Stimulated activated CD4-positive, alpha-beta T cell treated with anti-CD3 and anti-CD28 coated beads, Interleukin-15, amount 100 ng/mL, for 1 hour (primary cell): ENCODE measurements around the gene NTN1.

Experiments
- DNase-seq, 2 donors: peaks; one replicate each; pipeline ENCODE4 v3.0.0-alpha.2; 2020; ENCODE audit warnings: low read depth in 1 of 2, low spot score in 1 of 2

Gene NTN1

DNA sequence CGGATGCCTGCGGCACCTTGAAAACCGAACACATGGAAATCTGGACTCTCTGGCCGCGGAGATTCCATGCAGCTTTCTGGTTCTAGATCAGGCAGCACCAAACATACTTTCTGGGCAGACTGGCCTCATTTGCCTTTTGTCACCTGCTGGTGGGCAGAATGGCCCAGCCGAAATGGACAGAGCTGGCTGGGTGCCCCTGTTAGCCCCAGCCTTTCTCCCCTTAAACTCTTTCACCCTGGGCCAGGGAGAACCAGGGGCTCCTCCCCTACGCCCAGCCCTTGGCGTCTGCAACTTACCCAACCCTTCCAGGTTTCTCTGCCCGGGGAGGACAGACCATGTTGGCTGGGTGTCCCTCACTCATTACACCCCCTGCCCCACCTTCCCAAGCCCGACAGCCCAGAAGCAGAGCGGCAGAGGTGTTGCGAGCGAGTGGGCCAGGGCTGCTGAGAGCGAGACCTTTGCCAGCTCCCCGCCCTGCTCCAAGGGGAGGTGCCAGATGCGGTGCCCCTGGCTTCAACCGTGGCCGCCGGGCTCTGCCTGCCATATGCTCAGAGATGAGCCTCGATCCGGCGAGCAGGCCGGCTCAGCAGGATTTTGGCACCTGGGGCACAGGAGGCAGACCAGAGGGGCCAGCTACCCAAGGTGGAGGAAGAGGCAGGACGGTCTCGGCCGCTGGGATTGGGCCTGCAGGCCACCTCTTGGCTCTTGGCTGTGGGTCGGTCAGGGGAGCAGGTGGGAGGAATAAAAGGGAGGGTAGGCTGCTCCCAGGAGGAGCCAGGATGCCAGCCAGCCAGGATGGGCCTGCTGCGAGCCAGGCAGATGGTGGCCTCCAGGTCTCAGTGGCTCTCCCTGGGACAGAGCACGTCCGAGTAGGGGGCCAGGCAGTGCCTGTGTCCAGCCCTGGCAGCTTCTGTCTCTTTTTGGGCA, 191.3 kb downstream of the NTN1 start:
- DNase-seq: no peak

DNA sequence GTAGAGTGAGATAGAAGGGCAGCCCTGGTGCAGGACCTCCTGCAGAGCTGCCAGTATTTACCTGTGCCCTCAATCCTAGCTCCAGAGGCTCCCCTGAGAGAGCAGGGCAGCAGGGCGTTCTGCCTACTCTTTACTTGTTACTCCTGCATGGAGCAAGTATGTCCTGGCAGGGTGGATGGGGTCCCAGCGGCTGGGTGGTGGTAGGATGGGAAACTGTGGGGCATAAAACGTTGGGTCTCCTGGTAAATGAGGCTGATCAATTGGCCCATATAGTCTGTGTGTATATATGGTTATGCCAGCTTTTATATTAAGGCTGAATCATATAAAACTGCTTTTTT, 192.0 kb downstream of the NTN1 start:
- no peak for DNase-seq

DNA sequence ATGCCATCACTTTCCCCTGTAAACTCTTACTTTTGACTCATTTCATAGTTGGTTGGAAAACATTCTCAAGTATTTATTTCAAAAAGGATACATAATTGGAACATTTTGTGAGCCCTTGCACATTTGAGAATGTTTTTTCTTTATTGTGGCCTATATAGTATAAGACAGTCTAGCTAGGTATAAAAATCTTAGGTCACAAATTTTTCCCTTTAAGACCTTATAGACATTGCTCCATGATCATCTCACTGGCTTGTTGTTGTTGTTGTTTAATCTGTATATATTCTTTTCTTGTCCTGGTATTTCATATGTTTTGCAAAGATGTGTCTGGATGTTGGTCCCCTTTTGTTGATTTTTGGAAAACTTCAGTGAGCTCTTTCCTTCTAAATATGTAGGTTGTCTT, 194.2 kb downstream of the NTN1 start:
- no peak for DNase-seq

DNA sequence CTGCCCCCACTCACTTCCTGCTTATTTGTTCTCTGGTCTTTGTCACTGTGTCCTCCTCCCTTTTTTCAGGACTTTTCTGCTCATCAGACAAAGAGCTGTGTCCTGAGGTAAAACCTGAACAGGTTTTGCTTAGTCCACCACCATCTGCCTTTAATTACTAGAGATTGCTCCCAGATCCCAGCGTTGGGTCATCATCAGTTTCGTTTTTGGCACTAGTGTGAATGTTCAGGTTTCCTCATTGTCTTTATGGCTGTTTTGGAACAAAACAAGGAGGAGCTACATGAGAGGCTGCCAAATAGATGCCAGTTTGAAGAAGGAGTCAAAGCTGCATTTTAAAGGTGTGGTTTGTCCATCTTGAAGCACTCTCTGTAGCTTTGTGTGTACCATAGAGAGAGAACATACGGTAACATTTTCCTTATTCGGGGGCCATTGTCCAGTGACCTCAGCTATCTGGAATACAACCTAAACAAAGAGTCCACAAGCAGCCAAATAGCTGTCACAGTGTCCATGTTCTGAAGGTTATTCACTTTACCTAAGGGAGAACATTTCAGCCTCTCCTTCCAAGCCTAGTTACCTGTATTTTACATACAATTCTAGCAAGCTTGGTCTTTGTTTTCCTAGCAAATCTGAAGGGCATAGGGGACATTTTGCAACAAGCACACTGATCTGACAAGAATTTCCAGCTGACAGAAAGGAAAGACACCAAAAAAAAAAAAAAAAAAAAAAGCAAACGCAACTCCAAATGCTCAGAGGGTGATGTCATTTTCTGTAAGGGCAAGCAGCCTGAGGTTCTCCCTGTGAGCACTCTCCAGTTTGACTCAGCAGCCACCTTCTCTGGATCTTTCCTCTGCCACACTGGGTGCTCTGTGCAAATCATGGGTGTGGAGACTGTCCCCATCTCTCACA, 196.1 kb downstream of the NTN1 start:
- DNase-seq: no peak

DNA sequence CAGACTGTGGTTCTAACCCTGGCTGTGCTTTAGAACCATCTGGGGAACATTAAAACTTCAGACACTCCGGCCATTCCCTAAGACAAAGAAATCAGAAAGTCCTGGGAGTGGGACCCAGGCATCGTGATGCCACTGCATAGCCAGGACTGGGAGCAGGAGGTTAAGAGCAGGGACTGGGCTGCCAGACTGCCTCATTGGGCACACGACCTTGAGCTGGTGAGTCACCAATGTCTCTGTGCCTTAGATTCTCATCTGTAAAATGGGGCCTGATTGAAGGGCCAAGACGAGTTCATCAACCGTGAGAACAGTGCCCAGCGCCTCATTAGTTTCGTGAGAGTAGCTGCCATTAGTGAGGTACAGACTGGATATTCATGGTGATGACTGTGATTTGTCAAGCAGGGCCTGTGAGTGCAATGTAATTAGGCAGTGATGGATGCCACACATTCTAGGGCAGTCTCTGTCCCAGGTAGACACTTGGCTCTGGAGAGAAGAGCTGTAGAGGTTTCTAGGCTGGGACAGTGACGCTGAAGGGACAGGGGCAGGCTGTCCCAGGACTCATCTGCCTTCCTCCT, 196.8 kb downstream of the NTN1 start:
- no peak for DNase-seq

DNA sequence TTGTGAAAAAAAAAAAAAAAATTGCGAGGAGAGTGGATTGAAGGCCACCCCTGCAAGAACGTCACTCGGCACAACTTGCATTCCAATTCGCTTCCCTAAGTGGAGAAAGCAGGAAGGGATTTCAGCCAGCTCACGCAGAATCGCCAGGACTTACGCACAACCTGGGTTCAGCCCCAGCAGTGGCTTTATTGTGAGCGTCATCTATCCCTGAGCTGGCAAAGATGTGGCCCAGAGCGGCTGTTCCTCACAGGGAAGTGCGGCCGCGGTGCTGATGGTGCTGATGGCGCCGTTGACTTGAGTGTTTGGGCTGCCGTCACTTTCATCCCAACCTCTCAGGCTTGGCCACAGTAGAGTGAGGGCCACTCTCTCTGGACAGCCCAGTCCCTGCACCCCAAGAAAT, 197.6 kb downstream of the NTN1 start:
- no peak for DNase-seq

DNA sequence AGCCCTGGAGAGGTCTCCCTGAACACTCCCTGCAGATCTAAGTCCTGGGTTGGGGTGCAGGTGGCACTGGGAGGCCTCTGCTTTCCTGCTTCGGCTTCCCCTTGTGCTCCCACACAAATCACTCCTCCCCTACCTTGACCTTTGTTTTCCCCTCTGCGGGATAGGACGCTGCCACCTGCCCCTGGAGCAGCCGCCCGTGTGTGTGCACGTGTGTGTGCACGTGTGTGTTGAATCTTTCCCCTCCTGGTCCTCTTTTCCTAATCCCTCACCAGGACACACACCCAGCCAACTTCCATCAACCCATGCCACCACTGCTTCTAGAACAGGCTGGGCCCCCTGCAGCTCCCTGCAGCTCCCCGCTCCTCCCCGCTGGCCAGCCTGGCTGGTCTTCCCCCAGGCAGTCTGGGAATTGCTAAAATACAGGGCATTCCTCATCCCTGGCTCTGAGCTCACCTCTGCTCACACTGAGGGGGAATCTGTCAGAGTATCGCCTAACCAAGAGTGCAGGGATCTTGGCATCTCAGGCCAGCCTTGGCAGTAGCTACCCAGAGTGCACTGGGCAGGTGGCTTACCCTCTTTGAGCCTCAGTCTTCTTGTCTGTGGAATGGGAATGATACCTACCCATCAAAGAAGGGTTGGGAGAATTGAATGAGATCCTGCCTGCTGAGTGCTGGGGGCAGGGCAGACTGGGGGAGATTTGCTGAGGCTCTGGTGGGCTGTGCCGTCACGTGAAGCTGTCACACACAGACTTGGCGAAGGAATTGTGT, 198.5 kb downstream of the NTN1 start:
- DNase-seq: no peak

DNA sequence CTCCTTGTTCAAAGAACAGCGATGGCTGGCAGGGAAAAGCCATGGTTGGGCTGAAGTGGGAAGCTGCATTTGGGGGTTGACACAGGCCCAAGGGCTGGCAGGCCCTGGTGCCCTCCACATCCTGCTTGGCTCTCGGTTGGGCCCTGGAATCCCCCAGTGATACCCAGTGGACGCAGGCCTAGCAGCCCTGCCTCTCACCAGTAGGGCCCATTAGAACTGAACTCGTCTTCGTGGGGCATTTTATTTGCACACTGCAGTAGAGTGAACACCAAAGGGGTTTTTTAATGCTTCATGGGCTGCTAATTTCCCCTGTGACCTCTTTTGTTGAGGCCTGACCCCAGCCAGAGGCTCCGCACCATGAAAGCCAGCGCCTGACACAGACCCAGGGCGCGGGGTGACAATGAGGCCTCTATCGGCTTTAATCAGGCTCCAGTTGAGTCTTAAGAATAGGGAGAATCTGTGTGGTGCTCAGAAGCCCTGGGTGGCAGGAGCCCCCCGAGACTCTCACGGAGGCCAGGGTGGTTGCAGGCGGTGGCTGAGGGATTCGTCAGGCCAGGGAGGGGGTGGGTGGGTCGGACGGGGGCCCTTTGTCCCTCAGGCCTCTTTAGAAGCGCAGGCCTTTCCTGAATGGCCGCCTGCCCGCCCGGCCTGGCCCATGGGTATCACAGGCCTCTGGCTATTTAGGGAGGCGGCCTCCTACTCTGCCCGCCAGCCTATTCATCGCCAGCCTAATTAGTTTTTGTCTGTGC, 199.3 kb downstream of the NTN1 start:
- DNase-seq: no peak

DNA sequence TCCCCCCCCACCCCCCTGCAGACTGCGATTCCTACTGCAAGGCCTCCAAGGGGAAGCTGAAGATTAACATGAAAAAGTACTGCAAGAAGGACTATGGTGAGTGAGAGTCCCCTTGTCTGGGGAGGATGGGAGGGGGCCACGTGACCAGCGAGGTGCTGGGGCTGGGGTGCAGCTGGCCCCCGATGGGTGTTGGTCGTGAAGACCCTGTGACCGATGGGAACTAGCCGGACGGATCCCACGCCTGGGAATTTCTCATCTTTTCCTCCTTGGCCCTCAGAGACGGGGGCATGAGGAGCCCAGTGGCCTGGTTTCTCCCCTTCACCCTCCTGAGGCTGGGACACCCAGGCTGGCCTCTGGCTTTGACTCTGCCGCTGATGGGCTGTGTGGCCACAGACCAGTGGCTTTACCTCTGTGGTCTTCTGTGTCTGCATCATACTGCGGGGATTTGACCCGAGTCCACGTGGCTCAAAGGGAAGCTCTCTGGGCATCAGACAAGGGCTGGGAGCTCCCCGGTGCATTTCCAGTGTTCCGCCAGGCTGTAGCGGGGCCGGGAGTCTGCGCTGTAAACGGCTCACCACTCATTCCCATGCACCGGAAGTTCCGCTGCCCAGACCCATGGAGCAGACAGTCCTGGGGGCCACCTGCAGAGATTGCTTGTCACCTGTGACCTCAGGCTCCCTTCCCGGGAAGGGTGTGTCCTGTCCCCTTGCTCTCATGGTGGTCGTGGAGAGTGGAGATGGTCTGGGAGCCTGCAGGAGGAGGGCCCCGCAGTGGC, 200.0 kb downstream of the NTN1 start:
- DNase-seq: no peak

DNA sequence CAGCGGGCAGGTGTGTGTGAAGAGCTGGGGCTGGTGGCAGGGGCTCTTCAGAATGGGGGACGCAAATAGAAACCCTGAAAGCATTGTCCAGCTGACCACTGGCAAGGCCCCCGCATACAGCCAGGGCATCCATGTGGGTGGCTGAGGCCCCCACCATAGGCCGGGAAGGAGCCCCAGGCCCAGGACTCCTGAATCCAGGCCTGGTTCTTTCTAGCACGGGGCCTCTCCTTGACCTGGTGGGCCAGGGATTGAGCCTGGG, 200.5 kb downstream of the NTN1 start:
- no peak for DNase-seq

DNA sequence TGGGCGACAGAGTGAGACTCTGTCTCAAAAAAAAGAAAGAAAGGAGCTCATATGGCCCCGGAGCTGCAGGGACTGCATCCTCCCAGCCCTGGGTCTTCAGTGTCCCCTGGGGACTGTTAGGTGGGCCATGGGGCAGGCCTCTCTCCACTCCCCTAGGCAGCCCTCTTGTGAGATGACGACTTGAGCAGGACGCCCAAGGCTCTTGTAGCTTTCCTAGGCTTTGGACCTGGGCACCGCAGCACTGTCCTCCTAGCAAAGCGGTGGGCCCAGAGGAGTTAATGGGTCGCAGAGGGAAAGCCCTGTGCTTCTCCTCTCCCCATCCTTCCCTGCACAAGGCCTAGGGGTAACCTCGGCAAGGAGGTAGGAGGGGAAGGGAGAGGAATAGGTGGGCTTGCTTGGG, 202.2 kb downstream of the NTN1 start:
- no peak for DNase-seq

DNA sequence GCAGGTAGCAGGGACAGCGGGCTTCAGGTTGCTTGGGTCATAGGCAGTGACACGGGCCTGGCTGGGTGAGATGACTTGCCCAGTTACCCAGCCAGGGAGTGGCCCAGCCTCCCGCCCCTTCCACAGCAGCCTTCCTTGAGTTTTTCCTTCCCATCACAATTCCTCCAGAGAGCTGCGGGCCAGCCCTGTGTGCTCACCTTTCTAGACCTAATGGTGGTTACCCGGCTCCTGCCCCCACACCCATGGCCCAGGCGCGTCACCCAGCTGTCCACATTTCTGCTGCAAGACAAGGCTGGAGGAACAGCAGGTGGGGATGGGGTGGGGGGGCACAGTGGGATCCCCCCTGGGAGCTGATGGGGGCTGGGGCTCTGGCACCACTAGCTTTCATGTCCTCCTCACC, 203.2 kb downstream of the NTN1 start:
- no peak for DNase-seq

DNA sequence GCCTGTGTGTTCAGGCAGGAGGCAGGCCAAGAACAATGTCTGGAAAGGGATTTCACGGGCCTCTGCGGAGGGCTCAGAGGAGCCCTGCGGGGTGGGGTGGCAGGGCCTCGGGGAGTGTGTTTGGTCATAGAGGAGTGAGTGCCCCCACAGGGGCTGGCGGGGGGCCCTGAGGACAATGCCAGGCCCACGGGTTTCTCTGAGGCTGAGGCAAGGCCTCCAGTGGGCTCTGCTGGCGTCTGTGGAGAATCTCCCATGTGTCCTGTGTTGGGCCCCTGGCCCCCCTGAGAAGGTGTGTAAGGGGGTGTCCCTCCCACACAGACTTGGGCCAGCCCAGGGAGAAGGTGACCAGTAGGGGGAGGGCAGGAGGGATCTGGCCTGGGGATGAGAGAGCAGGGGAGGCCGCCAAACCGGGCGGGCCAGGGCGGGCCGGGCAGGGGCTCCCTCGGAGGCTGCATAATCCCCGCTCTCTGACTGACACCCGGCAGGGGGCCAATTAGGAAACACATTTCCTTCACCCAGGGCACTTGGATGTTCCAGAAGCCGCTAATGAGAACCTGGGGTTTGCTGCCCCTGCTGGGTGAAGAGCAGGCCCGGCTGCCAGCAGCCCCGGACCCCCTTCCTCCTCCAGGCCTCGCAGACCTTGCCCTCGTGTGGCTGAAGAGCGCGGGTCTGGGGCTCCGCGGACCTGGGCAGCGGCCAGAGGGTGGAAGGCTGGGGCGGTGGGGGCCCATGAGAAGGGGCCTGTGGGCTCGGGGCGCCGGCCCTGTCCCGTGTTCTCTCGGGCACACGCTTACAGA, 204.2 kb downstream of the NTN1 start:
- DNase-seq: no peak

DNA sequence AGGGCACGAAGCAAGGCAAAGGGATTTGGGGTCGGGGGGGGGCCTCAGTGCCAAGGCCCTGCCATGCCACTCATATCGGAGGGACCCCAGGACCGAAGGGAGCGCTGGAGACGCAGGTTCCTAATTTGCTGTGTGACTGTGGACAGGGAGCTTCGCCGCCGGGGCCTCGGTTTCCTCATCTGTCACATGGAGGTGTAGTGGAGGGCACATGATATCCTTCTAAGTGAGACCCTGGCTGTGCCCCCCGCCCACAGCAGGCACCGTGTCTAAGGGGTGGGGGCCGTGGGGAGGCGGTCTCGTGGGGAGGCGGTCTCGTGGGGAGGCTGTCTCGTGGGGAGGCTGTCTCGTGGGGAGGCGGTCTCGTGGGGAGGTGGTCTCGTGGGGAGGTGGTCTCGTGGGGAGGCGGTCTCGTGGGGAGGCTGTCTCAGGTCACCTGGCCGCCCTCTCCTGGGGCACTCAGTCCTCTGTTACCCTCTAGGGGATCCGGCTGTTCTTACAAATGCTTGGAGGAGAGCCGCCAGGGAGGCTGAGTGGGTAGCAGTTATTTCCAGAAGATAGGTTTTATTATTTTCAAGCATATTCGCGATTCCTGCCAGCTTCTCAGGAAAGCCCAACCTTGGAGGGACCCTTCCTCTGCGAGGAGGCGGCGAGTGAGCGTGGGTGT, 205.0 kb downstream of the NTN1 start:
- no peak for DNase-seq

DNA sequence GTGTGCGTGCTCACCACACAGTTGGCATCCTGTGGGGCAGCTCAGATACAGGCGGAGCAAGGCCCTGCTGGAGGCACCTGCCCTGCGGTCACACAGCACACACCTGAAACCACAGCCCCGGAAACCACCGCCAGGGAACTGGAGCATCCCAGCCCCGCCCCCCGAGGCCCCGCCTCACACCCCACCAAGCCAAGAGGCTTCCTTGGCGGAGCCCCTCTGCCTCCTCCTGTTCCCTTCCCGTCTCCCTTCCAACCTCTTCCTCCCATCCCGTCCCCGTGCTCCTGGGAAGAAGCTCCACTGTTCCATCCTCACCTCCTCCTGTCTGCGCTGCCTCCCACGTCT, 205.5 kb downstream of the NTN1 start:
- DNase-seq: no peak

DNA sequence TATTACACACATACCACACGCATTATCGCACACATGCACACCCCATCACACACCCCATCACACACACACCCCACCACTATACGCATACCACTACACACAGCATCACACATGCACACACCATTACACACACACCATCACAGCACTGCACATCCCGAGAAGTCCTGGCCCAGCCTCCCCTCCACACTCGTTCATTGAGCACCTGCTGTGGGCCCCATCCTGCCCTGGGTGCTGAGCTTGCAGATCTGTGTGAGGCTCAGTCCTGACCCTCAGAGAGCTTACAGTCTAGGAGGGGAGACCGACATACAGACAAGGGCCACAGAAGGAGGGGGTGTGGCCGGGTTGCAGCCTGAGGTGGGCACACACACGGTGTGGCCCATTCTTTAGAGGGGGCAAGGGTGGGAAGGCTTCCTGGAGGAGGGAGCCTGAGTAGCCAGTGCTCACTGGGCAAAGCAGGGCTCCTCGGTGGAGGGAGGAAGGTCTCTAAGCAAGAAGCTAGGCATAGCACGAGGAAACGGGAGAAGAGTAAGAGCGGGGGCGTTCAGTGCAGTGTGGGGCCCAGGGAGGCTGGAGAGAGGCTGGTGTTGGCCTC, 206.6 kb downstream of the NTN1 start:
- DNase-seq: no peak

DNA sequence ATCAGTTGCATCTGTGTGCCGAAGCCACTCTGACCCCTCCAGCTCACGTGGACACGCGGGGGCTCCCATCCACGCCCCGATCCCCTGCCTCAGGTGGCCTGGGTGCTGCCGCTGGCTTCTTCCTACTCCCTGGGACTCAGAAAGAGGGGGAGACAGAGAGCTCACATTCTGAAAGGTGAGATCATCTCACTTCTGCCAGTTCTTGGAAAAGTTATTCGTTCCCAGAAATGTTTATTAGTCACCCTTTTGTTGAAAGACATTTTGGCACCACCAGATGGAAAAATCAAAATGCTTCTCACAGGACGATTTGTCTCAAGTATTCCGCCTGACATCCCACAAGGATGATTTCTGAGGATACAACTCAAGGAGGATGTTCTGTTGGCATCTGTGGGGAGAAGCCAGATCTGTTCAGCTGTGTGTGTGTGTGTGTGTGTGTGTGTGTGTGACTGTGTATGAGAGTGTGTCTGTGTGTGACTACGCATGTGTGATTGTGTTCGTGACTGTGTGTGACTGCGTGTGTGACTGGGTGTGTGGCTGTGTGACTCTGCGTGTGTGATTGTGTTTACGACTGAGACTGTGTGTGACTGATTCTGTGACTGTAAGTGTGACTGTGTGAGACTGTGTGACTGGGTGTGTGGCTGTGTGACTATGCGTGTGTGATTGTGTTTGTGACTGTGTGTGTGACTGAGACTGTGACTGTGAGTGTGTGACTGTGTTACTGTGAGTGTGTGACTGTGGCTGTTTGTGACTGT, 207.3 kb downstream of the NTN1 start:
- DNase-seq: no peak
